OCI-LY1 (cell line): ENCODE results near the gene PCDH15.

Experiments used
- CTCF ChIP-seq: fragments of 200-600 bp; sonication (generic), shearing (Covaris generic); IDR thresholded peaks from 2 replicates; pipeline ENCODE4 v1.5.1; 2017; ENCODE audit warnings: mild to moderate bottlenecking, antibody characterized with exemption, low read length, moderate library complexity, mixed read lengths
- EZH2 ChIP-seq: fragments of 200-600 bp; sonication (generic), shearing (Covaris generic); IDR thresholded peaks from 2 replicates; pipeline ENCODE4 v1.8.0; 2017; ENCODE audit warnings: borderline replicate concordance, mixed run types, mild to moderate bottlenecking, antibody characterized with exemption, low read length, moderate library complexity, mixed read lengths

GRCh38 chr10:54108961-54109360 lies 692.1 kb downstream of the PCDH15 start:
- TF ChIP-seq CTCF (no peak), EZH2 (no peak)
